NCI-H187 (cell line): Measurements from ENCODE around the gene ARID5B.

Source experiments
- DNase-seq, 2 experiments: peaks; one replicate each; lab custom pipeline; 2025; lab: John Stamatoyannopoulos, UW

The ARID5B gene

DNA sequence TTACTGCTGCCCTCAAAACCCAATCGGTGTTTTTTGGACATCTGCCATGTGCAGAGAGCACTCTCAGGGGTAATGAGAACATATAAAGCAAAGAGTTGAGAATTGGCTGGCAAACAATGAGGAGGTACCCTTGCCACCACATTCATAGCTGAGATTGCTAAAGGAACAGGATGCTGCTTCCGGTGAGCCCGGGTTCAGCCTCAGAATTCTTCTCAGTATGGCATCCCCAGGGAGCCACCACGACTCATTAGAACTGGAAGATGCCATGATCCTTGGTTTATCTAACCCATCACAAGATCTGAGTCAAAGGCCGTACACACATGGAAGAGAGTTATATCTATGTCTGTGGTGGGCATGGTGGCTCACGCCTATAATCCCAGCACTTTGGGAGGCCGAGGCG lies 174.4 kb downstream of the ARID5B start:
- no peak for DNase-seq

DNA sequence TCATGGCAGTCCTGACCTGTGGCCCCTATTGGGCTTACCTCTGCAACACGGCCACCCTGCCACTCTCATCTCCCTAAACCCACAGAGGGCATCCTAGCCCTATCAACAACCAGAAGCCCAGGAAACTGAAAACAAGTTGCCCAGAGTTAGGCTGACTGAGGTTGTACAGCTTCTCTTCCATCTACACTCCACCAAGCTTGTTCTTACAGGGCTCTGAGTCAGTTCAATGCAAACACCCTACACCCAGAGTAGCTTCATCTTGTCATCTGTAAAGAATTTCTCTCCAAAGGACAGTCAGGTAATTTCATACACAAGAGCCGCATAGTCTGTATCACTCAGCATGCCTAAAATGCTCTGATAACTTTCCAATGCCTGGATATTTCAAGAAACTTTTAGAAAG lies 175.4 kb downstream of the ARID5B start:
- DNase-seq, result no peak

GRCh38 chr10:62077330-62078015 lies 176.0 kb downstream of the ARID5B start:
- DNase-seq, result no peak

DNA sequence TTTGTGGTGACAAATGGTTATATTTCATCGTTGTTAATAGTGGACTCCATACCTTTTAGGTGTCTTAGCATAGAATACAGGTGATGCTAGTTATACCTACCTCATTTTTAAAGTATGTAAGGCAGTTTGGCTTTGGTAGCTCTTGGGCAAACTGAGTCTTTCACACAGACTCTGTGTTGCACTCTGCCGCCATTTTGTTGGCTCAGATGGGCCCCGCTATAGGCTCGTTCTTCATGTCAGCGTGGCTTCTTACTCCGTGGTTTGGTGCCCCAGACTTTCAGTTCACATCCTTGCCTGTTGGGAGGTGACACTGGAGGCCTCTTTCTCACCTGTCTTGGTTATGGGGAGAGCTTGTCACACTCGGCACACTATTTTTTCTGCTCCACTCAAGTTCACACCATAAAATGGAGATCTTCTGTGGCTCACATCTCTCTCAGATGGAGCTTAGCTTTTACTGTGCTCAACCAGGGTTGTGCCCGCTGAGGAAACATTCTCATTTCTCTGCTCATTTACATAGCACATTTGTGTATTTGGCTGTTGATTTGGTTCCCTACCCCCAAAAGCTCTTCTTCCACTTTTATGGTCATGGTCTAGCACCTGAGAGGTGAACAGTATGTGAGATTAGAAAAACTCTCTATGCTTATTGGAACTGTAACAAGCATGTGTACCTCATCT lies 178.5 kb downstream of the ARID5B start:
- no peak for DNase-seq

DNA sequence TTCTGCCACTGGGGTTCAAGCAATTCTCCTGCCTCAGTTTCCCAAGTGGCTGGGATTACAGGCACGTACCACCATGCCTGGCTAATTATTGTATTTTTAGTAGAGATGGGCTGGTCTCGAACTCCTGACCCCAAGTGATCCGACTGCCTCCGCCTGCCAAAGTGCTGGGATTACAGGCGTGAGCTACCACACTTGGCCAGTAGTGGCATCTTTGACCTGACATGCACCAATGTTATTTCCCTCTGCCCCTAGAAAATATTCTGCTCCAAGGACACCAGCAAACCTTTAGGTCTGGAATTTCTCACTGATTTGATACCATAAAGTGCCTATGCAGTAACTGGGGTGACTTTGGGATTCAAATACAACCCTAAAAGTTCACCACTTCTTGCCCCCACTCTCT lies 179.4 kb downstream of the ARID5B start:
- no peak for DNase-seq

DNA sequence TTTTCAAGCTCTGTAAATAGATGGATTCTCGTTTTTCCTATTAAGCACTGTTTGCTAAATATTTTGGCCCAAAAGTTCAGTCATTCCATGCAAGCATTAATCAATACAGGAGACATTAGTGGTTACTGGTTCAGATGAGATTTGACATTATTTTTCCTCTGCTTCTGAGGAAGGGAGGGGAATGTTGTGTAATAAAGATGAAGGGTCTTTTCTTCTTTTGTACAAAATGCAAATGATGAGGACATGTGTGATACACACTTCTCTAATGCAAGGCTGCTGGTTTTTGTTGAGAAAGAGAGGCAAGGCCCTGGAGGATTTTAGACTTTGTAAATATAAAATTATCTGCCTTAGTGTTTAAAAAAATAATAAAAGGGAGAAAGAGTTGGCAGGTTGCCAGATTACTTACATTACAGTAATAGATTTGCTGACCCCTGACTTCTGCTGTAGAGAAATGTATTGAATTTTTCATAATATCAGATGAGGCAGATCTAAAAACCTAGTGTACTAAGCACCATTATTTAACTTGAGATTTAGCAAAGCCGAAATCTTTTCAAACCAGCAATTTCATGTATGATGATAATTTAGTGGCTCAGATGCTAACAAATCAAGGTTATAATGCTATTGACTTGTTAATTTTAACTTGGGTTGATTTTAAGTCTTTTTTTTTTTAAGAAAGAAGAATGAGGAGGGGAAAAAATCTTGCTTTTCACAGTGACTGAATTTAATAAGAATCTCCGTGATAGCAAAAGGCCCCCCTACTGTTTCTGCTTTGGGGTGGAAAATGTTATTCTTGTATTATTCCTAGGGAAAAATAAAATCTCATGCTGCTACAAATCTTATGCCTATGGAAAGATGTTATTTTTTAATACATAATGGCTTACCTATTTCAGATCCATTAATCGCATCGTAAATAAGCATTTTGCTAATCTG lies 180.1 kb downstream of the ARID5B start:
- no peak for DNase-seq

- DNase-seq, result no peak
These were observed 180.8 kb downstream of the ARID5B start for GRCh38 chr10:62082271-62082656.

DNA sequence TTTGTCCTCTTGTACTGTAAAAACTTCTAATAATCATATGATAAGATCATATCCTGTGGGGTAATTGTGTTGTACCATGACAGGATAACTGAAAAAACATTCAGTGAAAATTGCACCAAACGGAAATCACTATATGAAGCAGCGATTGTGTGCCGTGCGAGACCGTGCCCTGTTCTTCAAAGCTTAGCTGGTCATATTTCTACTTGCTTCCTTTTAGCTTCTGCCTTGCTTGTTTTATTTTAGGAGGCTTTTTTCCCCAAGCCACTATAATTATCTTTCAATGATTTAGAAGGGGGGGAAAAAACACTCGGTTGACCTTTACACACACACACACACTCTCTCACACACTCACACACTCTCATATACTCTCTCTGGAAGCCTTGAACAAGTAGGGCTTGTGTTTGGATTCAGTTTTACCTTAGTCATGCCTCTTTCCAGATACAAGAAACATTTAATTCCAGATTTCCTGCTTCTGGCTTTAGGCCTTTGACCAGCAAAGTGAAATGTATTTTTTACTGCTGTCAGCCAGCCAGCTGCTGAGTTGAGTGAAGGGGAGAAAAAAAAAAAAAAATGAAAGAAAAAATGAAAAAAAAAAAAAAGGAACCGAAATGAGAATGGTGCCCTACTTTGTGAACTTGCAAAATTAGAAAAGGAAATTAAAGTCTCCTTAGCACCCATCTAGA lies 181.4 kb downstream of the ARID5B start:
- DNase-seq, result no peak

DNA sequence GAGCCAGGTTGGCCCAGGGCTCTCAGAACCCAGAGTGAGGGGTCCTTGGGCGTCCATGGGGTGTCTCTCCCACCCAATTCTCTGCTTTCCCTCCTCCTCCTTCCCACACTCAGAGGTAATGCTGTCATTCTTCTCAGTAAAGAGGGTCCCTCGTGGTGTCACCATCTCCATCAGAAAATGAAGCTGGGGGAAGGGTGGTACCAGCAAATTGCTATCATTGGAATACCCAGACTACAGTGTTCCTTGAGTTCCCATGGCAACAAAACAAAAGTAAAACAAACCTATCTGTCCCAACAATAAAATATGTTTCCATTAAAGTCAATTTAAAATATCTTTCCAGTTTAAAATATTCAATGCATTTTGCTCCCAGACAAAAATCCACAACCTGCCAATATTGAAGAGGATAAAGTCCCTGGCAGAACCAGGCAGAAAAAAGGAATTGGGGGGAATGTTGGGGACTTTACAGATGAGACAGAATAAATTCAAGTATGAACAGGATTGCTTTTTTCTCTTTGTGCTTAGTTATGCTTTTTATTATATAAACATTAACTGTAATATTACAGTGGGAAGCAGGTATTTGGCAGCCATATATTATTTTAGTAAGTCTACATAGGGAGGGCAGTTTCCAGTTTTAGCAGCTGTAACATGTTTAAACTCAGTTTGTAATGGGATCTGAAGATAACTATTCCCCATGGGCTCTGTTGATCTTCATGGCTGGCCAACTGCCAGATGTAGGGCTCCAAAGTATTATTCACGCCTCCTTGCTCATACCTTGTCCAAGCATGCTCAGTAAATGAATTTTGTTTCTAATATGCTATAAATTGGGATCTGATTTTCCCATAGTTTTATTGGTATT lies 182.1 kb downstream of the ARID5B start:
- DNase-seq, result peak; percentile 7 to 15

- no peak for DNase-seq
These were observed 183.0 kb downstream of the ARID5B start for GRCh38 chr10:62084451-62084850.

DNA sequence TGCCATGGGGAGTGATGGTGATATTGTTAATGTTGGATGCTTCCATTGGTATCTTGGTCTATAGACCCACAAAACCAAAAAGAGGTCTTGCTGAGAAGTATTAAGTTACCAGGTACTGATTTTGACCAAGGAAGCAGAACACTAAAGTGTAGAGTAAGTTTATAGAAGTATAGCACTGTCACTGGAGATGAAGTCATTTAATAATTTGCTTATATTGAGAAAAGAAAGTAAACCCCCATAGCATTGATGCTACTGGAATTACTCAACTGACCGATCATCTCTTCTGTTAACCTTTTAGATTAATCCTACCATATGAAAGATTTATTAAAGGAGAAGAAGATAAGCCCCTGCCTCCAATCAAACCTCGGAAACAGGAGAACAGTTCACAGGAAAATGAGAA lies 183.9 kb downstream of the ARID5B start:
- DNase-seq, result no peak

DNA sequence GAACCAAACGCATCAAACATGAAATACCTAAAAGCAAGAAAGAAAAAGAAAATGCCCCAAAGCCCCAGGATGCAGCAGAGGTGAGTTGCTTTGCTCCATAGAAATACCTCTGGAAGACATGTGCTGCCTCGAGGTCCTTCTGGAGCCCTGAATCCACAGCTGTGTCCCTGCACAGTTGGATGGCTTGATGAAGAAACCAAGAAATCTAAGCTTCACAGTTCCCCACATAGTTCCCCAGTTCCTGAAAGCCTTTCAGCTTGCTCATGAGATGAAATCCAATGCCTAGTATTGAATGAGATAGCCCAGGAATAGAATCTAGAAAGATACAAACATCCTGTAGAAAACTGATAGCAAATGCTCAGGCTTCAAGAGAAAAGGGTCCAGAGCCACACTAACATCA lies 184.3 kb downstream of the ARID5B start:
- no peak for DNase-seq

DNA sequence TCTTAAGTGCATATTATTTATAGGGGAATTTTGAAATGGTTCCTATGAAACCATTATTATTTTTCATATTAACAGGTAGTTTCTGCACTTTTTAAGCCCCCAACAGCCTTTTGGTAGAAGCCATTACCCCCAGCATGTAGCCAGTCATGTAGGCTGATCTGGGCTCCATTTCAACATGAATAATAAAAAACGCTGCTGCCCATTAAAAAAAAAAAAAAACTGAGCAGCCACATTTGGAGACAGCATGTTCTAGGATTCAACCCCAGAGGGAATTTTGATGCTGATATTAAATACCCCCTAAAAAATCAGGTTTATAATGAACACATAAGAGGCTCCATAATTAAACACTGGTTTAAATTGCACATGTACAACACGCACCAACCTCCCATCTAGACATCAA lies 185.8 kb downstream of the ARID5B start:
- DNase-seq, result no peak

DNA sequence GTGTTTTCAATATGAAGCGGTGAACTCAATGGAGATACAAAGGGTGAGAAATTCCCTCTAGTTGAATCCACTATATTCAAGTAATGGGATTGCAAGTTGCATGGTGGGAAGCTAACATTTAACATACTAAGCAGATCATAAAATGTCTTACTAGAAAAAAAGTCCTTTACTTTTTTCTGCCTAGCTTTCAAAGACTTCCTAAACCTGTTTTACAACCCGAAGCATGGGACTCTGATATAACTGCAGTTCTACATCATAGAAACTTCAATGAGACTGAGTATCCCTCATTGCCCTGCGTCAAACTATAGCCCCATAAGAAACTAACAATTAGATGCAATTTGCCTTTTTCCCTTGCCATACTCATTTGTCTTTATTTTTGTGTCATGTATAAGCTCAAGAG lies 187.3 kb downstream of the ARID5B start:
- no peak for DNase-seq

GRCh38 chr10:62092301-62093030 lies 191.0 kb downstream of the ARID5B start:
- DNase-seq, result no peak

GRCh38 chr10:62093863-62094291 lies 192.4 kb downstream of the ARID5B start:
- no peak for DNase-seq

GRCh38 chr10:62095181-62096122 lies 194.0 kb downstream of the ARID5B start:
- no peak for DNase-seq

- no peak for DNase-seq
These were observed 194.9 kb downstream of the ARID5B start for GRCh38 chr10:62096256-62096933.
